ENCODE data around the gene NAV3.

DNA sequence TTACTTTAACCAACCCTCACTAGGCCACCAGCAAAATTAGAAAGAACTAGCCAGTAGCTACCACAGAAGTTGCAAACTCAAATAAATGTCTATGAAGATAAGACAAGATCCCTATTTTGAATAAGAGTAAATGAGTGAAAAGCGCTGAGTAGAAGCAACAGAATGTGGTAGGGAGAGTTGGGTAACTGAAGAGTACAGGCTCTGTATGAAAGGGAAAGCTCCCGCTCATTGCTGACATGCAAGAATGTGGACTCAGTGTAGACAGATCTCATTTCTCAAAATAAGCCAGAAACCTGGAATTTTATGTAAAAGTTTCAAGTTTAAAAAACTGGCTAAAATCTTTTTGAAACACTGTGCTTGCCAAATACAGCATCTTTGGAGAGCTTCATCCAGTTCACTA lies 63.9 kb downstream of the NAV3 start:
- TF ChIP-seq, protein P1, sequence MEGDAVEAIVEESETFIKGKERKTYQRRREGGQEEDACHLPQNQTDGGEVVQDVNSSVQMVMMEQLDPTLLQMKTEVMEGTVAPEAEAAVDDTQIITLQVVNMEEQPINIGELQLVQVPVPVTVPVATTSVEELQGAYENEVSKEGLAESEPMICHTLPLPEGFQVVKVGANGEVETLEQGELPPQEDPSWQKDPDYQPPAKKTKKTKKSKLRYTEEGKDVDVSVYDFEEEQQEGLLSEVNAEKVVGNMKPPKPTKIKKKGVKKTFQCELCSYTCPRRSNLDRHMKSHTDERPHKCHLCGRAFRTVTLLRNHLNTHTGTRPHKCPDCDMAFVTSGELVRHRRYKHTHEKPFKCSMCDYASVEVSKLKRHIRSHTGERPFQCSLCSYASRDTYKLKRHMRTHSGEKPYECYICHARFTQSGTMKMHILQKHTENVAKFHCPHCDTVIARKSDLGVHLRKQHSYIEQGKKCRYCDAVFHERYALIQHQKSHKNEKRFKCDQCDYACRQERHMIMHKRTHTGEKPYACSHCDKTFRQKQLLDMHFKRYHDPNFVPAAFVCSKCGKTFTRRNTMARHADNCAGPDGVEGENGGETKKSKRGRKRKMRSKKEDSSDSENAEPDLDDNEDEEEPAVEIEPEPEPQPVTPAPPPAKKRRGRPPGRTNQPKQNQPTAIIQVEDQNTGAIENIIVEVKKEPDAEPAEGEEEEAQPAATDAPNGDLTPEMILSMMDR (IDR thresholded peaks at IDR 0.05), result no peak
- no peak for TF ChIP-seq POLR2A (IDR thresholded peaks at IDR 0.05)
- no peak for TF ChIP-seq EP300 (IDR thresholded peaks at IDR 0.05)
